Stimulated activated CD4-positive, alpha-beta T cell treated with anti-CD3 and anti-CD28 coated beads, TNF-alpha, amount 100 ng/mL, for 48 hours (primary cell): ENCODE data around the gene DGCR2.
"Not testable (repeated sequence)": the region's sequence is repeated elsewhere in the genome, so short reads cannot be mapped to it uniquely, and the experiment has no call there.

Experiments
- DNase-seq, 3 donors: peaks; one replicate each; pipeline ENCODE4 v3.0.0-alpha.2; 2020; ENCODE audit warnings: low read depth in 3 of 3

Gene DGCR2

GRCh38 chr22:19084126-19084525, 38.1 kb downstream of the DGCR2 start:
- not testable (repeated sequence) for DNase-seq

- no peak for DNase-seq
These were observed 39.4 kb downstream of the DGCR2 start for GRCh38 chr22:19082793-19083192.

- no peak for DNase-seq
These were observed 40.1 kb downstream of the DGCR2 start for GRCh38 chr22:19082101-19082500.

DNA sequence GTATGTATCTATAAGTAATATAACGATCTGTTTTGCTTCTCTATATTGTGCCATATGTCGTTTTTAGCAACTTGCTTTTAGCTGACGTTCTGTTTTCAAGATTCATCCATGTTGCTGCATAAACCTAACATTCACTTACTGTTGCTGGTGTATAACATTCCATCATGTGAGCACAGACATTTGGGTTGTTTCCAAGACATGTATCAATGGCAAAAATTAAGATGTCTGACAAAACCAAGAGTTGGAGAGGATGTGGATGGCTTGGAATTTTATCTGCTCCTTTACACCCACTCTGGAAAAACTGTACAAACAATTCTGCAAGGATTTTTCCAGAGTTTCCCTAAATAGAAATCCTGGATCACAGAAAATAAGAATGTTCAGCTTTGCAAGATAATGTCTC, 40.9 kb downstream of the DGCR2 start:
- DNase-seq, result no peak

DNA sequence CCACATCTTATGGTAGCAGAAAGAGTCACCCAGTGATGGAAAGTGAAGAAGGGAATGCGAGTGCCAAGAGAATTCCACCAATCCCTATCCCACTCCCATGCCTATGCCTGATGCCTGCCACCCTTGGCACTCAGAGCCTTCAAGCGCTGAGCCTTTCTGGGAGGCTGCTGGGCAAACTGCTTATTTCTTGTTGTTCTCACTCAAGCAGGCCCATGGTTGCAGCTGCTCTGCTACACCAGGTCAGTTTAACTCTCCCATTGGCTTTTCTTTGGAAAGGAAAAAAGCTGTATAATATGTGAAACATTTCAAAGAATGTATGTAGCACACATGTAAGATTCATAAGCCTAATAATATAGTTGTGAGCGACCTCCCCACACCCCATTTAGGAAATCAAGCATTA, 41.4 kb downstream of the DGCR2 start:
- DNase-seq, result no peak

- no peak for DNase-seq
These were observed 42.5 kb downstream of the DGCR2 start for GRCh38 chr22:19079691-19080090.

GRCh38 chr22:19075404-19075803, 46.8 kb downstream of the DGCR2 start:
- no peak for DNase-seq

DNA sequence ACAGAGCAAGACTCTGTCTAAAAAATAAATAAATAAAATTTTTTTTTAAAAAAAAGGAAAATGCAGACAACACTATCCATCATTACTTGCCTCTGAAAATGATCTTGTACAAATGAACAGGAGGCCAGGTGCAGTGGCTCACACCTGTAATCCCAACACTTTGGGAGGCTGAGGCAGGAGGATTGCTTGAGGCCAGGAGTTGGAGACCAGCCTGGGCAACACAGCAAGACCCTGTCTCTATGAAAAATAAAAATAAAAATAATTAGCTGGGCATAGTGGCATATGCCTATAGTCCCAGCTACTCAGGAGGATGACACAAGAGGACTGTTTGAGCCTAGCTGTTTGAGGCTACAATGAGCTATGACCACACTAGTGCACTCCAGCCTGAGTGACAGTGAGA, 49.4 kb downstream of the DGCR2 start:
- DNase-seq, result not testable (repeated sequence)

DNA sequence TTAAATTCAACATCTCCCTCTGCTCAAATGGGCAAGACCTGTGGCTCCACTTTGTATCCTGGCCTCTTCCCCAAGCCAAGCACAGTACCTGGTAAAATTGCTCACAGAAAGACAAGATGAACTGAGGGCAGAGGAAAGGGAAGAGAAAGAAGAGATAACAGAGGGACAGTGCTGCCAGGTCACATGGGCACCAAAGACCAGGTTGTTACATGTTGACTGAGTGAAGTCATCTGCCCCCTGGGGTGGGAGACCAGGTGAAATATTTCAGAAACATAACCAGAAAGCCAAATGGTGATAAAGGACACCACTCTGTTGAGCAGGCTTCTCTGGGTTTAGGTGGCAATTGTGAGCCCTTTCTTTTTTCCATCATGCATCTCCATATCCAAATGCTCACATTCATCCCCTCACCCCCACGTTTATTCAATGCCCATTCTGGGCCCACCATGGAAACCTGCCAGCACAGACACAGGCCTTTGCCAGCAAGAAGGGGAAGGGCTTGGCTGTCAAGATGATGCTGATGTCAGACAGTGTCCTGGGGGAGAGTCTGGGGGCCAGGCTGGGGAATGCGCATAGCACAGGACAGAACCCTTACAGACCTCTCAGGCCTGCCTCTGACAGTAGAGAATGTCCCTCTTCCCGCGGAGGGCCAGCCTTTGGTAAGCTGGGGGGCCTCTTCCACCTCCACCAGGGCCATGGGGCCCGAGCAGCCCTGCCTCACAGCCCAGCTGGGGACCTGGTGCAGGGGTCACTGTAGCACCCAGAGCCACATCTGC, 51.6 kb downstream of the DGCR2 start:
- DNase-seq, result no peak

DNA sequence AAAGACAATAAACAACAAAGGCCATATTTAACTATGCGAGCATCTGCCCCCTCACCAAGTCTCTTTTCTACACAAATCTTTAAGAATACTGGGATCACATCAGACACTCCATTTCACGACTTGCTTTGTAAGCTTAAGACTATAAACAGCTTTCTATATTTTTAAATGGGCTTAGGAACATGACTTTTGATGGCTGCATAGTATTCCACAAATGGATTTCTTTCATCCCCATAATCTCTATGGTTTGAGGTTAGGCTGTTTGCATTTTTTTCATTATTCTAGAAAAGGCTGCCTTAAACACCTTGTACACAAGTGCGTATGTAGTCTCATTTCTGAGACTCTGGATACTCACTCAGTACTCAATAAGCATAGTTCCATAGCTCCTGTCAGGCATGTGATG, 52.8 kb downstream of the DGCR2 start:
- no peak for DNase-seq

- no peak for DNase-seq
These were observed 53.4 kb downstream of the DGCR2 start for GRCh38 chr22:19068784-19069271.

GRCh38 chr22:19067696-19068348, 54.4 kb downstream of the DGCR2 start:
- no peak for DNase-seq

DNA sequence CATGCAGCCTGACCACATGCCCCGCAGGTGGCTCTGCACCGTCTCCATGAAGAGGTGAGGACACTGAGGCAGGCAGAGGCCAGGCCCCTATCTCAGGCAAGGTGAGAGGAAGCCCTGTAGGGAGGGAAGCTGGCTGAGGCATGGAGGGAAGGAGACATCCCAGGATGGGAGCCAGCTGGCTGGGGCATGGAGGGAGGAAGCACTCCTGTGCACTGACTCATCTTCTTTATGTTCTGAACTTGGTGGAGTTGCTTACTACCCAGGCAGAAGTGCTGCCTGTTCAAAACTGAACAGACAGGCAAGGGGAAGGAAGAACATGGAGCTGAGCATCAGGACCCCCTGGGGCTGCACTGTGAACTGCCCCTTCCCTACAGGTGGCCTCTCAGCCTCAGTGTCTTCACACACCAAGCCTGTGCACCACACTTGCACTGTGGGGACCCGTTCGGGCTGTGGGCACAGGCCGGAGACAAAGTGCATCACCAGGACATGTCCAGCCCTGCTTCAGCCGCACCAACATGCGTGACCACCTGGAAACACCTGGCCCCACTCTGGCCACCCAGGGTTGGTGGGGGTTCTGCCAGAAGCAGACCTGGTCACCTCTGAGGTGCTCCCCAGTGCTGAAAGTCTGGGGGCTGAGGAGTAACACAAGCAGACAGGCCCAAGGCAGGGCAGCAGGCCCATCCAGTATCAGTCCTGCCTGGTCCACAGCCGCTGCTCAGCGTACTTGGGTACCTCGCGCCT, 55.5 kb downstream of the DGCR2 start:
- no peak for DNase-seq

DNA sequence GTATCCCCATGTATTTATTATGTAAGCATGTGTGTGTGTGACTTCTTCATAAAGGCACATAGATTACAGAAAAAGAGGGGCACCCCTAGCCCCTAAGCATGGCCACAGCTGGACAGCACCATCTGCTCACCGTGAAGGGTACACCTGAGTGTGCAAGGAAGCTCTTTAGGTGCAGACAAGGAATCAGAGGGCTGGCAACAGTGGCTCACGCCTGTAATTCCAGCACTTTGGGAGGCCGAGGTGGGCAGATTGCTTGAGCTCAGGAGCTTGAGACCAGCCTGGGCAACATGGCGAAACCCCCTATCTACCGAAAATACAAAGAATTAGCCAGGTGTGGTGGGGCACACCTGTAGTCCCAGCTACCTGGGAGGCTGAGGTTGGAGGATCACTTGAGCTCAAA, 56.3 kb downstream of the DGCR2 start:
- DNase-seq, result no peak

DNA sequence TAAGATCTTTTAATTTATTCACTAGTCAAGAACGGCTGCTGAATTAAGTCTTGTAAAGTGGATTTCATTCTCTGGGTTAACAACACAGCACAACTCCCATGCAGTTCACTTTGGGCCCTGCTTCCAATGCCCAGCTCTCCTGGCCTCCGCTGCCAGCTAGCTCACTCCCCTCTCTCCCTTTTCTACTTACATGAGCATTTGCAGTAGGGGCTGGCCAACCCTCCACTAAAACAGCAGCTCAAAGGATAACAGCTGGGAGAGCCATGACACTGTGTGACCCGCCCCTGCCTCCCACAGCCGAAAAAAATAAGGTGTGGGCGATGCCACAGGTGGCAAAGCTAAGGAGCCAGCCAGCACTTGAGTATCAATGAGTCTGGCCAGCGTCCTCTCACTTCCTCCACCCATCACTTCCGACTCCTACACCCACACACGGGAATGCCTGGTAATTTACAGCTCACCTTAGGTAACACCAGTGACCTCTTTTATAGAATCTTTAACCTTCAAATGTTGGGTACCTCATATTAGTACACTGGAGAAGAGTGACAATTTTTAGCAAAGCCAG, 56.8 kb downstream of the DGCR2 start:
- DNase-seq, result no peak

DNA sequence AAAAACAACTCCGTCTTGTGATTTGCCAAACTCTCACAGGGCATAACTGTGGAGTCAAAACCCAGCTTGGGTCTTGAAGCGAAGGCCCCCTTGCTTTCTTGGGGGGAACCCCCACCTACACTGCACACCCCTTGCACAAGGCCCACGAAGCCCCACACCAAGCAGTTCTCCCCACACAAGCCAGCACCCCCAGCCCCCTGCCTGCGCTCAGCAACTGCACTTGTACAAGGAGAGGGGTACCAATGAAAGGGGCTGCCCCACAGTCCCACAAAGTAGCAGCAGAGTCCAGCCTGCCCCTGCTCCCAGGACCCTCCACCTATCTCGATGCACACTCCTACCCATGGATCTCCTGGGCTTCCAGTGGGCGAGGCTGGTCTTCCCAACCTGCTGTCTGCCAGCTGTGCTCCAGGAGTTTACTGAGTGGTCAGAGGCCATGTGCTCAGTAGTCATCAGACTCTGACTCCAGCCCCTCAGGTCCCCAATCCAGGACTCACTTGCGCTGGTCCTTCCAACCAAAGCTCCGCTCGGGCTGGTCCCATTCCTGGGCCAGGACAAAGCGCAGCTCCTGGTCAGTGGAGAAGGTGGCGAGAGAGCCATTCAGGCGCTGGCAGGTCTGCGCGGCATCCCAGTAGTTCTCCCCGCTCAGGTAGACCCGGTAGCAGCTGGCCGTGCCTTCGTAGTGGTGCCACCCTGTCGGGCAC, 57.7 kb downstream of the DGCR2 start:
- DNase-seq, result no peak

GRCh38 chr22:19063581-19064353, 58.4 kb downstream of the DGCR2 start:
- no peak for DNase-seq

- DNase-seq, result no peak
These were observed 59.3 kb downstream of the DGCR2 start for GRCh38 chr22:19062943-19063308.

DNA sequence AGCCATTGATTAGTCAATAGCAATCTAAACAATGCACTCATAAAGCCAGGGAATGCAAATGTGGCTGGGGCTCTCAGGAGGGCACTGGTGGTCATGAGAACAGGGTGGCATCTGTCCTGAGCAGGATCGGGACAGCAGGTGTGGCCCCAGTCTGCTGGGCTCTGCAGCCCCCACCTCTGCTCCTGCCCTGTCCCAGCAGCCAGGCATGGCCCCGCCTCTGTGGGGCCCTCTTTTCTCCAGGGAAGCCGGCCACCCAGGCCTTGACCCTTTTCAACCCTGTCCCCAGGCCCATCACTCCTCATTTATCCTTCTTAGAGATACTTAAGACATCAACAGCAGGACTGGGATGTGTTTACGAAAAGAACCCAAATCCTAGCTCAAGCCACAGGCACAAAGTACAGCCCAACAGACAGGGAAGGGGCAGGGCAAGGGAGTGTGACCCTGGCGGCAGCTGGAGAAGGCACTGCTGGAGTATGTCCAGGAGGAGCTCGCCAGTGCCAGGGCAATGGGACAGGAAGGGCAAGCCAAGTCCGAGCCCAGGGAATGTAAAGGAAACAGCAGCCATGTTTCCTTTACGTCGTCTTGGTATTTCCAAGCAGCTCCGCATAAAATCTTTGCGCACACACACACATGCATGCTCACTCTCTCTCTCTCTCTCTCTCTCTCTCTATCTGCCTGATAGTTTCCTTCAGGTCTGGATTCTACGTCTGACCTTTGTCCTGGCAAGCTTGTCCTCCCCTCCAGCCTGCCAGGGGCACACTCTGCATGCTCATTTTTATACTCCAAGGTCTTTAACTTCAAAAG, 59.9 kb downstream of the DGCR2 start:
- DNase-seq, result no peak

- DNase-seq, result no peak
These were observed 60.6 kb downstream of the DGCR2 start for GRCh38 chr22:19061471-19062138.
